HG03175 (cell line): ENCODE results near the gene ATF7.

ENCODE experiments used
- ATAC-seq: cut with Tn5 transposase; IDR thresholded peaks from one replicate; pipeline ENCODE4 v1.9.1; 2021; ENCODE audit warnings: mild to moderate bottlenecking, moderate library complexity; ENCODE audit not compliant: unreplicated experiment

Gene ATF7

GRCh38 chr12:53504004-53504920 lies 121.9 kb downstream of the ATF7 start:
- ATAC-seq, result no peak

- no peak for ATAC-seq
Observed at GRCh38 chr12:53502983-53503728, 123.0 kb downstream of the ATF7 start.

- no peak for ATAC-seq
Observed at GRCh38 chr12:53502331-53502730, 123.9 kb downstream of the ATF7 start.

- no peak for ATAC-seq
Observed at GRCh38 chr12:53501615-53502181, 124.5 kb downstream of the ATF7 start.

GRCh38 chr12:53500776-53501614 lies 125.2 kb downstream of the ATF7 start, which contains the start of gene TARBP2:
Gene TARBP2 (plus strand): TSS chr12:53501283. CDS start chr12:53501409, 126 bp downstream.
- peak; percentile 81 for ATAC-seq

GRCh38 chr12:53500142-53500775 lies 125.9 kb downstream of the ATF7 start:
- ATAC-seq, result no peak

- ATAC-seq, result no peak
Observed at GRCh38 chr12:53499266-53500141, 126.7 kb downstream of the ATF7 start, which contains the start of gene MAP3K12. Gene MAP3K12 (minus strand): TSS chr12:53499458. CDS start chr12:53487391, 12,067 bp downstream.

GRCh38 chr12:53498235-53498630 lies 127.9 kb downstream of the ATF7 start:
- no peak for ATAC-seq

- no peak for ATAC-seq
Observed at GRCh38 chr12:53497461-53497860, 128.7 kb downstream of the ATF7 start.

- no peak for ATAC-seq
Observed at GRCh38 chr12:53496752-53497032, 129.5 kb downstream of the ATF7 start.

GRCh38 chr12:53495903-53496751 lies 130.1 kb downstream of the ATF7 start:
- no peak for ATAC-seq

- no peak for ATAC-seq
Observed at GRCh38 chr12:53493610-53494391, 132.4 kb downstream of the ATF7 start.

GRCh38 chr12:53492830-53493609 lies 133.2 kb downstream of the ATF7 start:
- peak; percentile 96 for ATAC-seq

- no peak for ATAC-seq
Observed at GRCh38 chr12:53492188-53492587, 134.0 kb downstream of the ATF7 start.

GRCh38 chr12:53489242-53489864 lies 136.8 kb downstream of the ATF7 start:
- ATAC-seq, result no peak

- ATAC-seq, result no peak
Observed at GRCh38 chr12:53486736-53487487, 139.3 kb downstream of the ATF7 start.
